Neural cell (in vitro differentiated cells): ENCODE measurements around the gene EHMT1.

ENCODE experiments used
- EP300 ChIP-seq: fragments of 450-650 bp; conservative IDR thresholded peaks from 2 replicates; pipeline ENCODE4 v1.6.1; 2014; ENCODE audit warnings: antibody characterized with exemption, mild to moderate bottlenecking, moderate library complexity; ENCODE audit not compliant: poor library complexity, severe bottlenecking
- POLR2AphosphoS5 ChIP-seq: IDR thresholded peaks from 2 replicates; pipeline ENCODE4 v1.6.1; 2012
- RAD21 ChIP-seq: fragments of 450-650 bp; conservative IDR thresholded peaks from 2 replicates; pipeline ENCODE4 v1.6.1; 2014; ENCODE audit warnings: antibody characterized with exemption, mild to moderate bottlenecking, moderate library complexity
- TAF1 ChIP-seq: IDR thresholded peaks from 2 replicates; pipeline ENCODE4 v1.6.1; 2012; ENCODE audit warnings: low read depth
- TF ChIP-seq, protein P1 (sequence below): fragments of 450-650 bp; IDR thresholded peaks from 2 replicates; pipeline ENCODE4 v1.5.1; 2014; ENCODE audit warnings: antibody characterized with exemption, mild to moderate bottlenecking, moderate library complexity; ENCODE audit not compliant: poor library complexity, severe bottlenecking

DNA sequence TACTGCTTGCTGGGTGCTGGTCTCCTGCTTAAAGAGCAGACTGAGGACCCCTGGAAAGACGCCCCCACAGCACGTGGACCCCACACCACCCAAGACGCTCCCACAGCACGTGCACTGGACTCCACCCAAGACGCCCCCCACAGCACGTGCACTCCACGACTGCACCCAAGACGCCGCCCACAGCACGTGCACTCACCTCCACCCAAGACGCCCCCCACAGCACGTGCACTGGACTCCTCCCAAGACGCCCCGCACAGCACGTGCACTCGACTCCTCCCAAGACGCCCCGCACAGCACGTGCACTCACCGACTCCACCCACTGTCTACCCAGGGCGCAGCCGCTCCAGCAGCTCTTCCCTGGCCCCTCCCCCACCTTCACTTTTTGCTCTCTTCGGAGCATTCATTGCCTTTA lies 50.5 kb downstream of the EHMT1 start:
- TF ChIP-seq, protein P1, sequence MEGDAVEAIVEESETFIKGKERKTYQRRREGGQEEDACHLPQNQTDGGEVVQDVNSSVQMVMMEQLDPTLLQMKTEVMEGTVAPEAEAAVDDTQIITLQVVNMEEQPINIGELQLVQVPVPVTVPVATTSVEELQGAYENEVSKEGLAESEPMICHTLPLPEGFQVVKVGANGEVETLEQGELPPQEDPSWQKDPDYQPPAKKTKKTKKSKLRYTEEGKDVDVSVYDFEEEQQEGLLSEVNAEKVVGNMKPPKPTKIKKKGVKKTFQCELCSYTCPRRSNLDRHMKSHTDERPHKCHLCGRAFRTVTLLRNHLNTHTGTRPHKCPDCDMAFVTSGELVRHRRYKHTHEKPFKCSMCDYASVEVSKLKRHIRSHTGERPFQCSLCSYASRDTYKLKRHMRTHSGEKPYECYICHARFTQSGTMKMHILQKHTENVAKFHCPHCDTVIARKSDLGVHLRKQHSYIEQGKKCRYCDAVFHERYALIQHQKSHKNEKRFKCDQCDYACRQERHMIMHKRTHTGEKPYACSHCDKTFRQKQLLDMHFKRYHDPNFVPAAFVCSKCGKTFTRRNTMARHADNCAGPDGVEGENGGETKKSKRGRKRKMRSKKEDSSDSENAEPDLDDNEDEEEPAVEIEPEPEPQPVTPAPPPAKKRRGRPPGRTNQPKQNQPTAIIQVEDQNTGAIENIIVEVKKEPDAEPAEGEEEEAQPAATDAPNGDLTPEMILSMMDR: no peak
- TF ChIP-seq RAD21 (no peak), EP300 (no peak), POLR2AphosphoS5 (no peak), TAF1 (no peak)
